HepG2 (cell line): ENCODE data around the gene ITGB7. TPM values are rescaled to one million over a fixed set of nuclear protein-coding genes. Genes with fewer than 3 reads are reported as not detected.
A peak's percentile ranks its signal among the peaks of the same experiment; 100 is the strongest.

ENCODE experiments used
- HOXA3 ChIP-seq: sonication (generic); formaldehyde crosslinking; IDR thresholded peaks from 2 replicates; pipeline ENCODE4 v1.5.0; 2020; ENCODE audit warnings: missing genetic modification reagents
- MXD1 ChIP-seq: sonication (generic); formaldehyde crosslinking; IDR thresholded peaks from 2 replicates; pipeline ENCODE4 v1.4.0; 2020; ENCODE audit warnings: mild to moderate bottlenecking, missing genetic modification reagents
- MYPOP ChIP-seq: sonication (generic); formaldehyde crosslinking; IDR thresholded peaks from 2 replicates; pipeline ENCODE4 v1.8.1; 2023; ENCODE audit warnings: mild to moderate bottlenecking, moderate library complexity, missing genetic modification reagents
- RFXANK ChIP-seq: IDR thresholded peaks from 2 replicates; pipeline ENCODE4 v1.6.1; 2016
- SMARCE1 ChIP-seq: fragments of 450-650 bp; IDR thresholded peaks from 2 replicates; pipeline ENCODE4 v1.6.1; 2017; ENCODE audit warnings: borderline replicate concordance
- SP1 ChIP-seq, 2 experiments: fragments of 450-650 bp in 1 of 2; sonication (generic) in 1 of 2; formaldehyde crosslinking in 1 of 2; IDR thresholded peaks; 2 replicates each; pipeline versions ENCODE4 v1.4.0 to v1.6.1; 2016 to 2020; ENCODE audit warnings: missing genetic modification reagents in 1 of 2
- TBX2 ChIP-seq: sonication (generic); formaldehyde crosslinking; IDR thresholded peaks from 2 replicates; pipeline ENCODE4 v1.5.0; 2020; ENCODE audit warnings: missing genetic modification reagents, mild to moderate bottlenecking, borderline replicate concordance
- TGIF2 ChIP-seq: IDR thresholded peaks from 2 replicates; pipeline ENCODE4 v1.6.1; 2016; ENCODE audit warnings: control low read depth, missing compliant biosample characterization
- USF2 ChIP-seq, 2 experiments: sonication (generic) in 1 of 2; formaldehyde crosslinking in 1 of 2; IDR thresholded peaks; 2 replicates each; pipeline versions ENCODE4 v1.5.1 to v1.6.1; 2011 to 2020; ENCODE audit warnings: borderline replicate concordance in 1 of 2, low read depth in 1 of 2, low read length in 1 of 2, mild to moderate bottlenecking in 1 of 2, missing genetic modification reagents in 1 of 2, moderate library complexity in 1 of 2
- ZNF136 ChIP-seq: sonication (generic); formaldehyde crosslinking; IDR thresholded peaks from 2 replicates; pipeline ENCODE4 v1.8.1; 2022; ENCODE audit warnings: low read depth, mild to moderate bottlenecking, moderate library complexity, missing genetic modification reagents
- ZNF552 ChIP-seq: sonication (generic); formaldehyde crosslinking; IDR thresholded peaks from 2 replicates; pipeline ENCODE4 v1.9.0; 2022; ENCODE audit warnings: missing genetic modification reagents, mild to moderate bottlenecking, borderline replicate concordance
- ZNF709 ChIP-seq: sonication (generic); formaldehyde crosslinking; IDR thresholded peaks from 2 replicates; pipeline ENCODE4 v1.5.0; 2020; ENCODE audit warnings: mild to moderate bottlenecking, missing genetic modification reagents
- polyA plus RNA-seq, 8 experiments: library from polyadenylated mRNA; depleted of rRNA in 3 of 8; stranded (reverse) in 7 of 8; unstranded in 1 of 8; fragments of >200 nt; fragmentation: Illumina TruSeq in 4 of 8; extraction: Trizol in 4 of 8; gene quantifications; 2 replicates each; pipeline versions ENCODE4 v1.2.1 to v1.2.3, GENCODE V29; 2011 to 2016; ENCODE audit warnings: low read depth in 4 of 8, missing spikeins in 1 of 8, mixed read lengths in 1 of 8; ENCODE audit not compliant: insufficient read depth in 1 of 8
- total RNA-seq, 5 experiments: library from RNA; depleted of rRNA; stranded (reverse); fragments of >200 nt; fragmentation: Illumina TruSeq; extraction: Trizol; gene quantifications; 2 replicates each; pipeline ENCODE4 v1.2.3, GENCODE V29; 2016; ENCODE audit warnings: low read depth in 1 of 5
- TF ChIP-seq, protein P1 (sequence below): sonication (generic); formaldehyde crosslinking; IDR thresholded peaks from one replicate; pipeline ENCODE4 v1.5.1; 2020; ENCODE audit warnings: mild to moderate bottlenecking, missing genetic modification reagents; ENCODE audit errors: not compliant biosample characterization

Gene ITGB7
- total and polyA plus RNA-seq, 2 of the 13 experiments (the other 11 are each of a cell fraction or from before 2014, with no cell fraction given), result 0.16 to 0.18 TPM

- TF ChIP-seq, protein P1, sequence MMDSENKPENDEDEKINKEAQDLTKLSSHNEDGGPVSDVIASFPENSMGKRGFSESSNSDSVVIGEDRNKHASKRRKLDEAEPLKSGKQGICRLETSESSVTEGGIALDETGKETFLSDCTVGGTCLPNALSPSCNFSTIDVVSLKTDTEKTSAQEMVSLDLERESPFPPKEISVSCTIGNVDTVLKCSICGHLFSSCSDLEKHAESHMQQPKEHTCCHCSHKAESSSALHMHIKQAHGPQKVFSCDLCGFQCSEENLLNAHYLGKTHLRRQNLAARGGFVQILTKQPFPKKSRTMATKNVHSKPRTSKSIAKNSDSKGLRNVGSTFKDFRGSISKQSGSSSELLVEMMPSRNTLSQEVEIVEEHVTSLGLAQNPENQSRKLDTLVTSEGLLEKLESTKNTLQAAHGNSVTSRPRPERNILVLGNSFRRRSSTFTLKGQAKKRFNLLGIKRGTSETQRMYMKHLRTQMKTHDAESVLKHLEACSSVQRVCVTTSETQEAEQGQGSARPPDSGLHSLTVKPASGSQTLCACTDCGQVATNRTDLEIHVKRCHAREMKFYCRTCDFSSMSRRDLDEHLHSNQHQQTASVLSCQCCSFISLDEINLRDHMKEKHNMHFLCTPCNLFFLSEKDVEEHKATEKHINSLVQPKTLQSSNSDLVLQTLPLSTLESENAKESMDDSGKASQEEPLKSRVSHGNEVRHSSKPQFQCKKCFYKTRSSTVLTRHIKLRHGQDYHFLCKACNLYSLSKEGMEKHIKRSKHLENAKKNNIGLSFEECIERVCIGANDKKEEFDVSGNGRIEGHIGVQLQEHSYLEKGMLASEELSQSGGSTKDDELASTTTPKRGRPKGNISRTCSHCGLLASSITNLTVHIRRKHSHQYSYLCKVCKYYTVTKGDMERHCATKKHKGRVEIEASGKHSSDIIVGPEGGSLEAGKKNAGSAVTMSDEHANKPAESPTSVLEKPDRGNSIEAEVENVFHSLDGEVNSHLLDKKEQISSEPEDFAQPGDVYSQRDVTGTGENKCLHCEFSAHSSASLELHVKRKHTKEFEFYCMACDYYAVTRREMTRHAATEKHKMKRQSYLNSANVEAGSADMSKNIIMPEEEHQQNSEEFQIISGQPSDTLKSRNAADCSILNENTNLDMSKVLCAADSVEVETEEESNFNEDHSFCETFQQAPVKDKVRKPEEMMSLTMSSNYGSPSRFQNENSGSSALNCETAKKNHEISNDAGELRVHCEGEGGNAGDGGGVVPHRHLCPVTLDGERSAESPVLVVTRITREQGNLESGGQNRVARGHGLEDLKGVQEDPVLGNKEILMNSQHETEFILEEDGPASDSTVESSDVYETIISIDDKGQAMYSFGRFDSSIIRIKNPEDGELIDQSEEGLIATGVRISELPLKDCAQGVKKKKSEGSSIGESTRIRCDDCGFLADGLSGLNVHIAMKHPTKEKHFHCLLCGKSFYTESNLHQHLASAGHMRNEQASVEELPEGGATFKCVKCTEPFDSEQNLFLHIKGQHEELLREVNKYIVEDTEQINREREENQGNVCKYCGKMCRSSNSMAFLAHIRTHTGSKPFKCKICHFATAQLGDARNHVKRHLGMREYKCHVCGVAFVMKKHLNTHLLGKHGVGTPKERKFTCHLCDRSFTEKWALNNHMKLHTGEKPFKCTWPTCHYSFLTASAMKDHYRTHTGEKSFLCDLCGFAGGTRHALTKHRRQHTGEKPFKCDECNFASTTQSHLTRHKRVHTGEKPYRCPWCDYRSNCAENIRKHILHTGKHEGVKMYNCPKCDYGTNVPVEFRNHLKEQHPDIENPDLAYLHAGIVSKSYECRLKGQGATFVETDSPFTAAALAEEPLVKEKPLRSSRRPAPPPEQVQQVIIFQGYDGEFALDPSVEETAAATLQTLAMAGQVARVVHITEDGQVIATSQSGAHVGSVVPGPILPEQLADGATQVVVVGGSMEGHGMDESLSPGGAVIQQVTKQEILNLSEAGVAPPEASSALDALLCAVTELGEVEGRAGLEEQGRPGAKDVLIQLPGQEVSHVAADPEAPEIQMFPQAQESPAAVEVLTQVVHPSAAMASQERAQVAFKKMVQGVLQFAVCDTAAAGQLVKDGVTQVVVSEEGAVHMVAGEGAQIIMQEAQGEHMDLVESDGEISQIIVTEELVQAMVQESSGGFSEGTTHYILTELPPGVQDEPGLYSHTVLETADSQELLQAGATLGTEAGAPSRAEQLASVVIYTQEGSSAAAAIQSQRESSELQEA, result no peak
- TF ChIP-seq HOXA3 (CRISPR knock-in tag), result peak; percentile 90
- peak; percentile 63 for TF ChIP-seq MYPOP (CRISPR knock-in tag)
- no peak for TF ChIP-seq ZNF709 (CRISPR knock-in tag)
- TF ChIP-seq SMARCE1, result no peak
- TF ChIP-seq USF2 (IDR thresholded peaks at IDR 0.05; ENCODE audit: low read depth, low read length), result peak; percentile 68; the same call in 1 of the 2 replicates
- peak; percentile 71; the same call in 1 of the 2 replicates for TF ChIP-seq USF2 (CRISPR knock-in tag; IDR thresholded peaks at IDR 0.05; ENCODE audit: borderline replicate concordance)
- TF ChIP-seq TBX2, result 0 out of 2 replicates have a peak, but pooled peaks have one; percentile 8
- peak; percentile 49; the same call in 1 of the 2 replicates for TF ChIP-seq MXD1 (CRISPR knock-in tag)
- peak; percentile 38; the same call in 1 of the 2 replicates for TF ChIP-seq ZNF136 (CRISPR knock-in tag)
- TF ChIP-seq RFXANK, result no peak
- TF ChIP-seq SP1 (IDR thresholded peaks at IDR 0.05), result no peak
- no peak; the same call in 1 of the 2 replicates for TF ChIP-seq SP1 (CRISPR knock-in tag; IDR thresholded peaks at IDR 0.05)
- 0 out of 2 replicates have a peak, but pooled peaks have one; percentile 20 for TF ChIP-seq ZNF552 (CRISPR knock-in tag)
- peak; percentile 92 for TF ChIP-seq TGIF2
Observed at GRCh38 chr12:53251477-53252348, 44.7 kb upstream of the ITGB7 start (continued).
